ENCODE data around the gene VAMP4.

- TF ChIP-seq CTCF (IDR thresholded peaks at IDR 0.05; ENCODE audit: low read length) (no peak), EZH2 (optimal IDR thresholded peaks at IDR 0.05; ENCODE audit: low read depth, low read length) (no peak)
Observed at GRCh38 chr1:171748651-171749050, 6.8 kb upstream of the VAMP4 start.

Measured in MM.1S (cell line).